Measurements from ENCODE around the gene SLC3A2.

The SLC3A2 gene

GRCh38 chr11:62880231-62880802 lies 379 bp upstream of the SLC3A2 start:
- no peak for DNase-seq (ENCODE audit: low read depth)

- peak; percentile 93 for DNase-seq (ENCODE audit: low read depth)
Observed at GRCh38 chr11:62881579-62882430, 1.1 kb downstream of the SLC3A2 start.

- DNase-seq (ENCODE audit: low read depth), result no peak
Observed at GRCh38 chr11:62882431-62882749, 1.7 kb downstream of the SLC3A2 start.

GRCh38 chr11:62882788-62883501 lies 2.2 kb downstream of the SLC3A2 start:
- DNase-seq (ENCODE audit: low read depth), result no peak

- no peak for DNase-seq (ENCODE audit: low read depth)
Observed at GRCh38 chr11:62883673-62884072, 3.0 kb downstream of the SLC3A2 start.

GRCh38 chr11:62885137-62885750 lies 4.5 kb downstream of the SLC3A2 start:
- no peak for DNase-seq (ENCODE audit: low read depth)

GRCh38 chr11:62888406-62888805 lies 7.7 kb downstream of the SLC3A2 start:
- DNase-seq (ENCODE audit: low read depth), result no peak

- no peak for DNase-seq (ENCODE audit: low read depth)
Observed at GRCh38 chr11:62889126-62889483, 8.4 kb downstream of the SLC3A2 start.

GRCh38 chr11:62889484-62890437 lies 9.1 kb downstream of the SLC3A2 start:
- no peak for DNase-seq (ENCODE audit: low read depth)

- DNase-seq (ENCODE audit: low read depth), result no peak
Observed at GRCh38 chr11:62892077-62892922, 11.6 kb downstream of the SLC3A2 start.

- no peak for DNase-seq (ENCODE audit: low read depth)
Observed at GRCh38 chr11:62895501-62895900, 14.8 kb downstream of the SLC3A2 start.

GRCh38 chr11:62896049-62896448 lies 15.4 kb downstream of the SLC3A2 start:
- no peak for DNase-seq (ENCODE audit: low read depth)

- no peak for DNase-seq (ENCODE audit: low read depth)
Observed at GRCh38 chr11:62897311-62897710, 16.6 kb downstream of the SLC3A2 start.

- DNase-seq (ENCODE audit: low read depth), result no peak
Observed at GRCh38 chr11:62898027-62898426, 17.3 kb downstream of the SLC3A2 start.

- DNase-seq (ENCODE audit: low read depth), result no peak
Observed at GRCh38 chr11:62902932-62903331, 22.2 kb downstream of the SLC3A2 start.

GRCh38 chr11:62905296-62905695 lies 24.6 kb downstream of the SLC3A2 start:
- DNase-seq (ENCODE audit: low read depth), result no peak

GRCh38 chr11:62905927-62906531 lies 25.3 kb downstream of the SLC3A2 start:
- peak; percentile 60 for DNase-seq (ENCODE audit: low read depth)

- no peak for DNase-seq (ENCODE audit: low read depth)
Observed at GRCh38 chr11:62908468-62909072, 27.9 kb downstream of the SLC3A2 start.

- DNase-seq (ENCODE audit: low read depth), result no peak
Observed at GRCh38 chr11:62909107-62909894, 28.6 kb downstream of the SLC3A2 start.
